GM21367 (cell line): ENCODE measurements around the gene FNIP1.
"Not testable (repeated sequence)": the region's sequence is repeated elsewhere in the genome, so short reads cannot be mapped to it uniquely, and the experiment has no call there.

Source experiments
- ATAC-seq: cut with Tn5 transposase; IDR thresholded peaks from one replicate; pipeline ENCODE4 v1.9.1; 2021; ENCODE audit not compliant: unreplicated experiment

Gene FNIP1

GRCh38 chr5:131787736-131788135, 9.1 kb downstream of the FNIP1 start:
- no peak for ATAC-seq

- ATAC-seq, result no peak
Observed at GRCh38 chr5:131786900-131787692, 9.7 kb downstream of the FNIP1 start.

GRCh38 chr5:131786036-131786435, 10.8 kb downstream of the FNIP1 start:
- ATAC-seq, result no peak

GRCh38 chr5:131783874-131784273, 12.9 kb downstream of the FNIP1 start:
- ATAC-seq, result no peak

- ATAC-seq, result no peak
Observed at GRCh38 chr5:131783357-131783756, 13.5 kb downstream of the FNIP1 start.

- ATAC-seq, result no peak
Observed at GRCh38 chr5:131782717-131783116, 14.1 kb downstream of the FNIP1 start.

GRCh38 chr5:131778141-131778540, 18.7 kb downstream of the FNIP1 start:
- ATAC-seq, result not testable (repeated sequence)

- ATAC-seq, result no peak
Observed at GRCh38 chr5:131776450-131776849, 20.4 kb downstream of the FNIP1 start.

- no peak for ATAC-seq
Observed at GRCh38 chr5:131774652-131775367, 22.0 kb downstream of the FNIP1 start.

- ATAC-seq, result no peak
Observed at GRCh38 chr5:131773805-131774204, 23.0 kb downstream of the FNIP1 start.

- no peak for ATAC-seq
Observed at GRCh38 chr5:131771692-131772091, 25.1 kb downstream of the FNIP1 start.

- ATAC-seq, result no peak
Observed at GRCh38 chr5:131769961-131770360, 26.9 kb downstream of the FNIP1 start.

GRCh38 chr5:131769336-131769735, 27.5 kb downstream of the FNIP1 start:
- ATAC-seq, result no peak

GRCh38 chr5:131767891-131768290, 28.9 kb downstream of the FNIP1 start:
- ATAC-seq, result no peak

GRCh38 chr5:131766689-131767088, 30.1 kb downstream of the FNIP1 start:
- ATAC-seq, result no peak

- no peak for ATAC-seq
Observed at GRCh38 chr5:131765261-131765660, 31.6 kb downstream of the FNIP1 start.

GRCh38 chr5:131763968-131764367, 32.8 kb downstream of the FNIP1 start:
- ATAC-seq, result no peak

- ATAC-seq, result no peak
Observed at GRCh38 chr5:131760793-131761192, 36.0 kb downstream of the FNIP1 start.

GRCh38 chr5:131759704-131760103, 37.1 kb downstream of the FNIP1 start:
- ATAC-seq, result no peak

- ATAC-seq, result no peak
Observed at GRCh38 chr5:131758520-131758900, 38.3 kb downstream of the FNIP1 start.

GRCh38 chr5:131757830-131758519, 38.8 kb downstream of the FNIP1 start:
- ATAC-seq, result no peak

GRCh38 chr5:131756942-131757341, 39.9 kb downstream of the FNIP1 start:
- no peak for ATAC-seq
